Stimulated activated CD4-positive, alpha-beta T cell treated with anti-CD3 and anti-CD28 coated beads, TNF-alpha, amount 100 ng/mL, for 1 hour (primary cell): ENCODE measurements around the gene KIF1A.
"Not testable (repeated sequence)": the region's sequence is repeated elsewhere in the genome, so short reads cannot be mapped to it uniquely, and the experiment has no call there.

ENCODE experiments used
- DNase-seq, 3 donors: peaks; one replicate each; pipeline ENCODE4 v3.0.0-alpha.2; 2020; ENCODE audit warnings: low read depth in 3 of 3, low spot score in 1 of 3

The KIF1A gene

GRCh38 chr2:240846873-240847595, 27.0 kb upstream of the KIF1A start:
- DNase-seq, result no peak

- not testable (repeated sequence) for DNase-seq
These were observed 26.3 kb upstream of the KIF1A start for GRCh38 chr2:240846309-240846708.

- DNase-seq, result no peak
These were observed 20.5 kb upstream of the KIF1A start for GRCh38 chr2:240840435-240841060.

GRCh38 chr2:240839152-240840143, 19.4 kb upstream of the KIF1A start:
- DNase-seq, result no peak

- DNase-seq, result no peak
These were observed 17.6 kb upstream of the KIF1A start for GRCh38 chr2:240837621-240838020.

- DNase-seq, result no peak
These were observed 16.9 kb upstream of the KIF1A start for GRCh38 chr2:240836781-240837467.

GRCh38 chr2:240835528-240835927, 15.5 kb upstream of the KIF1A start:
- DNase-seq, result no peak

GRCh38 chr2:240834377-240834975, 14.5 kb upstream of the KIF1A start:
- DNase-seq, result no peak

- no peak for DNase-seq
These were observed 13.8 kb upstream of the KIF1A start for GRCh38 chr2:240833724-240834285.

GRCh38 chr2:240832921-240833494, 13.0 kb upstream of the KIF1A start:
- no peak for DNase-seq

- DNase-seq, result peak; percentile 91 to 99 (median 97)
These were observed 12.2 kb upstream of the KIF1A start for GRCh38 chr2:240832205-240832727.

- DNase-seq, result no peak
These were observed 11.7 kb upstream of the KIF1A start for GRCh38 chr2:240831594-240832204.

GRCh38 chr2:240825476-240825875, 5.5 kb upstream of the KIF1A start:
- no peak for DNase-seq

GRCh38 chr2:240823449-240824336, 3.7 kb upstream of the KIF1A start:
- no peak for DNase-seq

- no peak for DNase-seq
These were observed 2.3 kb upstream of the KIF1A start for GRCh38 chr2:240822280-240822847.

GRCh38 chr2:240821429-240821778, 1.4 kb upstream of the KIF1A start:
- DNase-seq, result no peak

- DNase-seq, result no peak
These were observed 799 bp upstream of the KIF1A start for GRCh38 chr2:240820607-240821428.
